HEK293T (cell line): ENCODE results near the gene LMO4.

Experiments used
- CTCF ChIA-PET: fragments of 350-600 bp; formaldehyde crosslinking; extraction: SDS; loops from one replicate; lab custom pipeline; 2021; ENCODE audit warnings: antibody characterized with exemption, inconsistent platforms; lab: Yijun Ruan, JAX
- POLR2A ChIA-PET: fragments of 350-600 bp; formaldehyde crosslinking; extraction: SDS; loops from one replicate; lab custom pipeline; 2020; ENCODE audit warnings: antibody characterized with exemption, inconsistent platforms; lab: Yijun Ruan, JAX
- DNase-seq: peaks from one replicate; pipeline ENCODE4 v3.0.0; 2012; ENCODE audit warnings: mixed read lengths; ENCODE audit errors: extremely low spot score
- ARNT ChIP-seq: fragments of 450-650 bp; IDR thresholded peaks from 2 replicates; pipeline ENCODE4 v1.6.1; 2017; ENCODE audit warnings: mild to moderate bottlenecking
- BHLHE40 ChIP-seq: fragments of 450-650 bp; IDR thresholded peaks from 2 replicates; pipeline ENCODE4 v1.6.1; 2016; ENCODE audit warnings: mild to moderate bottlenecking, moderate library complexity, borderline replicate concordance
- CTBP1 ChIP-seq: fragments of 450-650 bp; IDR thresholded peaks from 2 replicates; pipeline ENCODE4 v1.6.1; 2016; ENCODE audit warnings: borderline replicate concordance
- ELF4 ChIP-seq: fragments of 450-650 bp; IDR thresholded peaks from 2 replicates; pipeline ENCODE4 v1.6.1; 2017; ENCODE audit warnings: antibody characterized with exemption
- FOXA1 ChIP-seq: fragments of 450-650 bp; IDR thresholded peaks from 2 replicates; pipeline ENCODE4 v1.6.1; 2016; ENCODE audit warnings: mild to moderate bottlenecking
- FOXK2 ChIP-seq: fragments of 450-650 bp; IDR thresholded peaks from 2 replicates; pipeline ENCODE4 v1.6.1; 2016; ENCODE audit warnings: mild to moderate bottlenecking
- FOXM1 ChIP-seq: fragments of 450-650 bp; IDR thresholded peaks from 2 replicates; pipeline ENCODE4 v1.6.1; 2017; ENCODE audit warnings: mild to moderate bottlenecking, borderline replicate concordance
- HDGF ChIP-seq: fragments of 450-650 bp; IDR thresholded peaks from 2 replicates; pipeline ENCODE4 v1.6.1; 2017; ENCODE audit warnings: antibody characterized with exemption, borderline replicate concordance
- L3MBTL2 ChIP-seq: fragments of 450-650 bp; conservative IDR thresholded peaks from 2 replicates; pipeline ENCODE4 v1.6.1; 2016; ENCODE audit warnings: mild to moderate bottlenecking
- LEF1 ChIP-seq: fragments of 450-650 bp; IDR thresholded peaks from 2 replicates; pipeline ENCODE4 v1.6.1; 2017; ENCODE audit warnings: mild to moderate bottlenecking, borderline replicate concordance
- NFRKB ChIP-seq: fragments of 450-650 bp; IDR thresholded peaks from 2 replicates; pipeline ENCODE4 v1.6.1; 2016; ENCODE audit warnings: mild to moderate bottlenecking, moderate library complexity
- SP1 ChIP-seq: fragments of 450-650 bp; IDR thresholded peaks from 2 replicates; pipeline ENCODE4 v1.6.1; 2017
- SUZ12 ChIP-seq: fragments of 450-650 bp; IDR thresholded peaks from 2 replicates; pipeline ENCODE4 v1.6.1; 2016; ENCODE audit warnings: mild to moderate bottlenecking
- TARDBP ChIP-seq: fragments of 450-650 bp; IDR thresholded peaks from 2 replicates; pipeline ENCODE4 v1.6.1; 2016
- ZNF384 ChIP-seq: fragments of 450-650 bp; IDR thresholded peaks from 2 replicates; pipeline ENCODE4 v1.6.1; 2016
- TF ChIP-seq, protein P1 (sequence below): fragments of 450-650 bp; IDR thresholded peaks from 2 replicates; pipeline ENCODE4 v1.6.1; 2016

Gene LMO4

DNA sequence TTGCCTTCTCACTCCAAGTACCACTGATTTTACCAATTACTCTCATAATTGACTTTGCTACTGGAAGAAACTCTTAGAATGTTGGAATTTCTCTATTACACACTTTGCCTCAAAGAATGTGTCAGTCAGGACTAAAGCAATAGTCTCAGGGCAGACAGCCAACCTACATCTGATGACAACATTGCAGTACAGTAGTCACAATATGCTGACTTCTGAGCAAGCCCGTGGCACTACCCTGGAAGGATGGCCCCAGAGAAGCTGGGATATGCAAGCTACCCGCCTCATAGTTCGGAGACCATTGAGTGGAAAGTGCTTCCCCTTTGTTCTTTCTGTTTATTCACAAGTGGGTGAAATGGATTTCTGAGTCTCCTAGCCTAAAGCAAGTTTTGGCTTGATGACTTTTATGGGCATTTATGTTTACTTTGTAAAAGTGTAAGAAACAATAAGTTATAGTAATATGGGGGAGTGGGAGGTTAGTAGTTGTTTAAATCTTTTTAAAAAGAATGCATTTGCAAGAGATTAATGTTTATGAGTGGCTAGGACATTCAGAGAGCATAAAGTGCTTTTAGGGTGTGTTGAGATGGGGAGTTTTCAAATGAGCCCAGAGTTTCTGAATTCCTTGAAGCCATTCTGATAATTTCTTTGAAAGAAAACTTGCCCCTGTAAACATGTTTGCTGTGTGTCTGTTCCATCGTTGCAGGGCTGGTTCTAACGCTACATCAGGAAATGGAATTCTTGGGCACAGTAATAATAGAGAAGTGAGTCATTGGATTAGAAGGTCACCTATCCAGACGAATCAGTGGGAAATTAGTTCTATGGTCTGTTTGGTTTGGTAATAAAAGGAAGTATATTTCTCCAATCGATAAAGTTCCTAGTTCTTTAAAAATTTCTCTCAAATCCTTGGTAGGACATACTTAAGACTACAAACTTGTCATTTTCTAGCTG is 63.8 kb downstream of the LMO4 start:
- no peak for TF ChIP-seq FOXK2
- no peak for TF ChIP-seq CTBP1
- TF ChIP-seq, protein P1, sequence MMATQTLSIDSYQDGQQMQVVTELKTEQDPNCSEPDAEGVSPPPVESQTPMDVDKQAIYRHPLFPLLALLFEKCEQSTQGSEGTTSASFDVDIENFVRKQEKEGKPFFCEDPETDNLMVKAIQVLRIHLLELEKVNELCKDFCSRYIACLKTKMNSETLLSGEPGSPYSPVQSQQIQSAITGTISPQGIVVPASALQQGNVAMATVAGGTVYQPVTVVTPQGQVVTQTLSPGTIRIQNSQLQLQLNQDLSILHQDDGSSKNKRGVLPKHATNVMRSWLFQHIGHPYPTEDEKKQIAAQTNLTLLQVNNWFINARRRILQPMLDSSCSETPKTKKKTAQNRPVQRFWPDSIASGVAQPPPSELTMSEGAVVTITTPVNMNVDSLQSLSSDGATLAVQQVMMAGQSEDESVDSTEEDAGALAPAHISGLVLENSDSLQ: no peak
- no peak for TF ChIP-seq ELF4
- no peak for TF ChIP-seq SP1
- no peak for TF ChIP-seq SUZ12
- DNase-seq: no peak
- CTCF ChIA-PET: interaction anchor here (0.6 kb wide), 1 partner anchor 1575 kb away, joined by 3 read pairs; no protein-coding TSS in a partner anchor
- POLR2A ChIA-PET: no interaction called here

DNA sequence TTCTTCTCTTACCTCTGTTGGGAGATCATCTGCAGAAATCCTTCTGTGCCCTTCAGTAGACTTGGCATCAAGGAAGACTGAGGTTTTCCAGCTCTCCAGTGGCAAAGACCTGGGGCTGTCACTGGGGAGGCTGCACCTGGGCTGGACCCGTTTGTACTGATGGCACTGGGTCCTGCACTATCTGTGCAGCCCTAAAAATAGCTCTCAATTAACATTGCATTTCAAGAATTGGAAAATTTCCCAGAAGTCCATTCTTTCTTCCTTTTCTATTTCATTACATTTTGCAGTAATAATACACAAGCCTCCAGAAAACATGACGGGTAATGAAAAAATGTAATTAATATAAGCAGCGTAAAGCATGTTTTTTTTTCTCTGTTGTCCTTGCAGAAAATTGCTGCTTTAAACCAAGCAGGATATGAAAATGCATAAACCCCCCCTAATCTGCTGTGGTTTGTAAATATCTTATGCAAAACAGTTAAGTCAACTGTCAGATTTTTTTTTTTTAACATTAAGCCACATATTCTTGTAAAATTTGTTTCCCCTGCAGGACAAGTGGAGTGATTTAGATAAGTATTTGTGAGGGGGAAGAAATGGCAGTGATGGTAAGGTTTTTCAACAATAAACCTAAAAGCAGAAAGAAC is 64.9 kb downstream of the LMO4 start:
- TF ChIP-seq FOXM1 (no peak), NFRKB (no peak), ELF4 (no peak), TARDBP (no peak), FOXA1 (no peak), L3MBTL2 (no peak), FOXK2 (no peak), CTBP1 (no peak), ZNF384 (no peak), SP1 (no peak), BHLHE40 (no peak), LEF1 (no peak), HDGF (no peak), SUZ12 (no peak), ARNT (no peak)
- TF ChIP-seq, protein P1: no peak
- no peak for DNase-seq
- ChIA-PET POLR2A (no interaction called here), CTCF (no interaction called here)

- TF ChIP-seq HDGF: no peak
- TF ChIP-seq FOXK2: no peak
- TF ChIP-seq SP1: no peak
- TF ChIP-seq FOXA1: no peak
- TF ChIP-seq FOXM1: no peak
- no peak for TF ChIP-seq ELF4
- TF ChIP-seq ZNF384: no peak
- TF ChIP-seq, protein P1: no peak
- TF ChIP-seq L3MBTL2: no peak
- TF ChIP-seq CTBP1: no peak
- TF ChIP-seq LEF1: no peak
- no peak for TF ChIP-seq NFRKB
- no peak for TF ChIP-seq SUZ12
- no peak for TF ChIP-seq TARDBP
- no peak for TF ChIP-seq BHLHE40
- TF ChIP-seq ARNT: no peak
- ChIA-PET CTCF (no interaction called here), POLR2A (no interaction called here)
- DNase-seq: no peak
These were observed 65.8 kb downstream of the LMO4 start for GRCh38 chr1:87394513-87394912.

DNA sequence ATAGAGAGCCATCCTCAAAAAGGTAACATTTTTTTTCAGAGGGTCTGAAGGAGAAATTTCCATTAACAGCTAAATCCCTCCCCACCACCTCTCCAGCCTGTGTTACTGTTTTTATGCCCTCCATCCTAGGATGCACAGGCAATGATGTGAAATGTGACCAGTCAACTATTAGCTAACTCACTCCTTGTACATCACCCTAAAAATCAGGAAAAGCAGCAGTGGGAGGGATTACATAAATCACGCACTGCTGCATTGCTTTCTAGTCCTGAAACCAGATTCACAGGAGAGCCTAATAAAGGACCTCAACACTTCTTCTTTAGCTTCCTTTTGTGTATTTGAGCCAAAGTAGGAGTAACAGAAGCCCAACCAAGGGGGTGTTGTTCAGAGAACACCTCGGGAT is 66.3 kb downstream of the LMO4 start:
- TF ChIP-seq ZNF384 (no peak), TARDBP (no peak), FOXM1 (no peak), CTBP1 (no peak), FOXK2 (no peak), FOXA1 (no peak), SUZ12 (no peak), L3MBTL2 (no peak)
- CTCF ChIA-PET: no interaction called here
- no peak for DNase-seq
- POLR2A ChIA-PET: no interaction called here
